HG02884 (cell line): ENCODE measurements around the gene CTNNA1.

Experiments
- ATAC-seq: cut with Tn5 transposase; IDR thresholded peaks from one replicate; pipeline ENCODE4 v1.9.1; 2021; ENCODE audit warnings: mild to moderate bottlenecking, moderate library complexity; ENCODE audit not compliant: unreplicated experiment

Gene CTNNA1

DNA sequence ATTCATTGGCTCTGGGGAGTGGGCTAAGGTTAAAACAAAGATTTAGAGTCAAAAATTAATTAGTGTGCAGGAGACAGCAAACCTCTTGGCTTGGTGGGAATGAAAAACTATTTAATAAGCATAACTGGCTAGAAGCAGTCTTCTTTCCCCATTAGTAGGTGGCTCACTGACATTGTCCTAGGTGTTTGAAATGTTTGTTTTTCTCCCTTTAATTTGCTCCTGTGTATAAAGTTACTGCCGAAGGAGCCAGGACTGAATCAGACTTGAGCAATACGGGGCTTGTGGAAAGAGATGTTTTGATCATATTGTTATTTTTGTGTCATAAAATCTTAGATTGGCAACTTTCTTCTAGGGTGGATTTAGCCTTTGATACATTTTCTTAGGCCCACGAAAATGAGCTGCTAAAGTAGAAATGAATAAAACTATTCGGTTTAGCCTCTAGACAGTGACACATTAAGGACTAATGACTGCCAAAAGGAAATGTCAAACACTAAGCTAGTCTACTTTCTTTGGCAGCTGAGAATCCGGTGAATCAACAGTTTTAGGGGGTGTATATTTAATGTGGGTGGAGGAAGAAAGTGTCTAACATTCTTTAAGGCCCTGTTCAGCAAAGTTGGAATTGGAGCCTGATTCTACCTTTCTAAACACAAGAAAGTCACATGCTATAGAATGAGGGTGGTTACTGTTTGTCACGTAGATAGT lies 91.7 kb downstream of the CTNNA1 start:
- ATAC-seq = no peak

DNA sequence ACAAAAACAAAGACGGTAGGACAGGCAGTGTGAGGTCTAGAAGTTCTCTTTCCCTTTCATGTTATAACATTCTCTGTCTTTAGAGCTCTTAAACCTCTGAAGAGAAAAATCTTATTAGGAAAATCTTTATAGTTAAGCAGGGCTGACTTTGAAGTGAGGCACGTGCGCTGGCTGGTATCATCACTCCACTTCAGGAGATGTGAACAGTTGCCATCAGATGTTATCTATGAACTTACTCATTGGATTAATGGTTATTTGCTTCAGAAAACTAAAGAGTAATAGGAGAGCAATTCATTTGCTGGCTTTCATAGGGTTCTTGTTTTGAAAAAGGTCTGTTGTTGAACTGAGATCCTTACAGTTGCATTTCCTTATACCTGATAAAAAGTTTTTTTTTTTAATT lies 96.2 kb downstream of the CTNNA1 start:
- no peak for ATAC-seq

DNA sequence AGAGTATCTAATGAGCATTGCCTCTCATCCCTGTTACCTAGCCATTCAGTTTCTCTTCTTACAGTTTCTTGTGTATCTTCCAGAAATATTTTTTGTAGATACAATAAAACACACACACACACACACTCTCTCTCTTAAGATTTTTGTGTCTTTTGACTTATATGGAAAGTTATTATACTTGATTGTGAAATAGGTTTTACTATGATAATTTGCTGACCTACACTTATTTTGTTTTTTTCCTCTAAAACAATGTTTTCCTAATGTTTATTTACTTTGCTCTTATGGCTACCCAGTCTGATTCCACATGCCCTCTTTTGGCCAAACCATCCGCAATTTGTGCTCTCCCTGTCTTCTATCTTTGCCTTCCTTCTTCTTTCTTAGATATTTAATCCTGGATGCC lies 96.7 kb downstream of the CTNNA1 start:
- ATAC-seq = no peak

DNA sequence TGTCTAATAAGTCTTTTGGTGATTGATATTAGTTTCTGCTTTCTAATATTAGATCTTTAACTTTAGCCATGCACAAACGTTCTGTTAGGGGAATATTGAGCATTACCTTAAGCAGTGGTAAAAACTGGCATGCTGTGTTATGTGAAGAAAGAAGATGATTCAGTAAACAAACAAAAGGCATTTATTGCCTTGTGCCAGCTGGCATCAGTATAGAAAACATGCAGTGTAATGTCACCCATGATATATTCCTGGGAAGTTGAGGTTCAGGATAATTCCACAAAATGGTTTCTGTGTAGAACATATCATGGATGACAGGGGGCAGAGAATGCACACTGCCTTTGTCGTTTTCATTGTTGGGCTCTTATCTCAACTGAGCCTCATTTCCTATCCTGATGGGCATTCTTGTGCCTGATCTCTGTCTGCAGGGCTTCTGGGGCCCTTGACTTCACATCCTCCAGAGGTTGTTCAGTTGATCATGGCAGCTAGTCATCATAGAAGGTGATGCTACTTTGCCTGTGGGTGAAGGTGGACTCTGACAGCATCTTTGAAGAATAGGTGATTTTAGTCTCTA lies 97.7 kb downstream of the CTNNA1 start:
- no peak for ATAC-seq

DNA sequence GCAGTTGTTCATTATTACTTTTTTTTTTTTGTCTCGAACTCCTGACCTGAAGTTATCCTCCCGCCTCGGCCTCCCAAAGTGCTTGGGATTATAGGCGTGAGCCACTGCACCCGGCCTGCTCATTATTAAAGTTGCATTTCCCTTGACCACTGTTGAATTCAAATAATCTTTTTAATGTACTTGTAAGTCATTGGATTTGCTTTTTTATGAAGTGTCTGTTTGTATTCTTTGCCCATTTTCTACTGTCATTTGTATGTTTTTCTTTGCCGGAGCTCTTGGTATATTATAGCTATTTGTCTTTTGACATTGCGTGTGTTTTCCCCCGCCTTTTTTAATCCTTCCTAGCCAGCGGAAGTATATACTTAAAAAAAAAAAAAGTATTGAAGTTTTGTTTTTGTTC lies 99.9 kb downstream of the CTNNA1 start:
- no peak for ATAC-seq

DNA sequence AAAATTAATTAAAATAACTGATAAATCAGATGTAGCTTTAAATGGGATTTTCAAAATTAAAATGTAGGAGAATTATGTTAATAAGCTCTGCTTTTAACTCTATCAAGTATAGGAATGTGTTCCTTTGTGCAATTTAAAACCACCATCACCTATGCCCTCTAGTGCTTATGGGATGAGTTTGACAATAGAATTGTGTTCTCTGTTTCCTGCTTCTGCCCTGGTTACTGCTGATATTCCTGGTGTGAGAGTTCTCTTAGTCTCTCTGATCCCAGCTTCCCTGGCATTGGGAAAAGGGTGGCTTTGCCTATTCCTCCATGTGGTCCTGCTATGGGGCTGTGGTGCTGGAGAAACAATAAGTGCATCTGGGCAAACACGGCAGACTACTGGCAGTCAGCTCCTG lies 113.8 kb downstream of the CTNNA1 start:
- no peak for ATAC-seq

DNA sequence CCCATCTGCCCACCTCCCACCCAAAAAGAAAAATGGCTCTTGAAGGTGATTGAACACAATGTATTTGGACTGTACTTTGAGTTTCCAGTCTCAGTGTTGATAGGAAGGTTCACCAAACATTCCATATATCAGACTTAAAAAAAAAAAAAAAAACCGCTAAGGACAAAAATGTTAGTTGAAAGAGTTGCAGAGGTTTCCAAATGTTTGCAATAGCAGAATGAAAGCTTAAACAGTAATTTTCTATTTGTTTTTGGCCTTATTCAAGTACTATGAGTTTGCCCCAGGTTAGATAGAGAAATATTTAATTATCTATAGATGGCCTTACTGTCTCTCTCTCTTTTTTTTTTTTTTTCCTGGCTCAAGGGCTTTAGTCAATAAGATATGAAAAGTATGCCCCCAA lies 115.8 kb downstream of the CTNNA1 start:
- ATAC-seq = no peak

DNA sequence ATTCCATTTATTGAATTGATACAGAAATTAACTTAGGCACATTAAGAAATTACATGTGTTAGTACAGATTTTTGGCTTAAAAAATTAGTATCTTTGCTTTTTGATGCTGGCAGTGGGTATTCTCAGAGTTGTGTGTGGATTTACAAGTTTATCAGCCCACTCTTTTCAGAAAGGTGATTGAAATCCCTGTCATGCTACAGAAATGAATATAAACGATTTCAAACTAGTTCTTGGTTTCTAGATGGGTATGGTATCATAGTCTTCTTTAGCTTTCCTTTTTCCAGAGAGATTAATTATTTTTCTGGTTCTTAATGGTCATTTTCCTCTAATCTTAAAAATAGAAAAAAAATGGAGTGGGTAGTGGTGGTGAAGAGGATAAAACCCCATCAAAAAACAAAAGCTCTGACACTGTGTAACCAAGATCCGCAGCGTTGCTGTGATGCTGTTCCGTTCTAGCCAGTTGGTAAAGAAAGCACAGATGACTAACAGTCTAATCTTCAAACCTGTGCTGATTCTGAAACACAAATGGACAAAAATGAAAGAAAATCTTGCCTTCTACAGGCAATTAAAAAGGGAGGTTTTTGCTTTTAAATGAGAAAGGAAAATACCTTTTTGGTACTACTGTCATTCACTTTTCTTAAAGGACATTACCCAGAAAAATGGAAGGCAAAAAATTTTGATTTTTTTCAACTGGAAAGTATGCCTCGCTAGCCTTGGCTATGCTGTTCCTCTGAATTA lies 116.7 kb downstream of the CTNNA1 start:
- no peak for ATAC-seq

DNA sequence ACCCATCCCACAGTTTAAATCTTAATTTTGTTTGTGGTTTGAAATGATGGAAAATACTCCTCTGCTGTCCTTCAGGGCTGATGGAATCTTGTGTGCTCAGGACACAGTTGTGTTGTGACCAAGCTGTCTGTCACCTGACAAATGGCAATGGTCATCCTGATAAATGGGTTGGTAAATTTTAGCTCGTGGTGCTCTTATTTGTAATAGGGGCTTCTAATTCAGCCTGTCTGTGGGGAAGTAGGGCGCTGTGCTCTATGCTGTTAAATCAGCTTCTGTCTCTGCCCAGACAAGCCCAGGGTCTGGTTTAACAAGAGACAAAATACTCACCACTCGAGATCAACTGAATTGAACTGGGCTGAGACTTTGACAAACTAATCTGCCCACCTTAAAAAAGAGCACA lies 117.4 kb downstream of the CTNNA1 start:
- ATAC-seq = no peak

DNA sequence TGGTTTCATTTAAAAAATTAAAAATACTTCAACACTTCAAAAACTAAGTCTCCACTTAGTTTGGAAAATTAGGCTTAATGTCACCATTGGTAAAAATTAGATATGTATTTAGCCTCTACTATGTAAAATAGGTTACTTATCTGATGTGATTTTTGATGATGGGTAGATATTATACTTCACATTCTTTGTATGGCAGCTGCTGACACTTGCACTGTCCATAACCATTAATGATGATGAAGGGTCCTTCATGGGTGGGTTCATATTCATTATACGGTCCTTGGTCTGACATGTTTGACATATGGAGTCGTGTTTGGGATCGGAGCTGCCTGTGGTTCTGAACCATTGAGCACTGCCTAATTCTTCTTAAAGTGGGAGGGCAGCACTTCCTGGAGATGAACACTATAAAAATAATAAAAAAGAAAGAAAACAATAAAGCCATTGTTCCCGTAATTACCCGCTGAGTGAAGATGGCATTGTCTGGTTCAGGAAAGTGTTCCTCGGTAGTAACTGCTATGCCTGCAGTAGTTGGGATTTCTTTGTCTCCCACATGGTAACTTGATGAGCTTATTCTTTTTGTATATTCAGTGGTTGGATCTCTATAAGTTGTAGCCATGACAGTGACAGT lies 119.7 kb downstream of the CTNNA1 start:
- ATAC-seq = no peak

DNA sequence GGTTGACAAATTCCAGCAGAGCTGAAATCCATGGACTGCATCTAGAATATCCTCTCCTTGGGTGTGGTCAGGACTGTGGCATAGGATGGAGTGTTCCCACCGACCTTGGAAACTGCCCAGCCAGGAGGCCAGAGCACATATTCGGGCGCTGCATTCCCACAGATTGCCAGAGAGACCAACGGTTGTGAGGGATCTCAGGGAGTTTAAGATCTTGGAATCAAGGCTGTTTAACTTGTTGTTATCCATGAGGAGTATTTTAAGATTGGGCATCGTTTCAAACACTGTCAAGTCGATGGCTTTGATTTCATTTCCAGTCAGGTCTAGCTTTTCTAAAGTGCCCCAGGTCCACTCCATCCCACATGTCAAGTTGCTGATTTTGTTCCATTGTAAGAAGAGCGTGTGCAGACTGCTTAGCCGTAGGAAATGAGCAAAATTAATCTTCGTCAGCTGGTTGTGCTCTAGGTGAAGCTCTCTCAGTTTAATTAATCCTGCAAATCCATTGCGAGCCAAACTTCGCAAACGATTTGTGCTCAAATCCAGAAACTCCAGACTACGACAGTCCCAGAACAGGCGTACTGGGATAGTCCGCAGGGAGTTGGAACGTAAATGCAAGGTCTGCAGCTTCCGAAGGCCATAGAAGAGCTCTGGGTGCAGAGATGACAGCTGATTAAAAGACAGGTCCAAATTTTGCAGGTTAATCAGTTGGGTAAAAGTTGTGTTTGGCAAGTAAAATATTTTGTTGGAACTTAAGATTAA lies 120.4 kb downstream of the CTNNA1 start:
- no peak for ATAC-seq

DNA sequence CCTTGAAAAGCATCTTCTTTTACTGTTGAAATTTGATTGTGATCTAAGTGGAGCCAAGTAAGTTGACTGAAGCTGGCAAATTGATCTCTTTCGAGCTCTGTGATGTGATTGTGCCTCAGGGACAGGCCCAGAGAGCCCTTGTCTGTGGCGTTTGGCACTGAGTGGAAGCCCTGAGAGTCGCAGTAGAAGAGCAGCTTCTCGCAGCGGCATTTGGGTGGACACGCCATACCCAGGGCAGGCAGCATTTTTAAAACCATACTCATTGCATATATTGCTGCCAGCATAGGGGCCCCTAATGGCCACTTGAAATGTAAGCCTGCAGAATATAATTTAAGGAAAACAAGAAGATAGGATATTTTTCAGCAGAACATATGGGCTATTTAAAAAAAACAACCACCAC lies 121.0 kb downstream of the CTNNA1 start:
- no peak for ATAC-seq

DNA sequence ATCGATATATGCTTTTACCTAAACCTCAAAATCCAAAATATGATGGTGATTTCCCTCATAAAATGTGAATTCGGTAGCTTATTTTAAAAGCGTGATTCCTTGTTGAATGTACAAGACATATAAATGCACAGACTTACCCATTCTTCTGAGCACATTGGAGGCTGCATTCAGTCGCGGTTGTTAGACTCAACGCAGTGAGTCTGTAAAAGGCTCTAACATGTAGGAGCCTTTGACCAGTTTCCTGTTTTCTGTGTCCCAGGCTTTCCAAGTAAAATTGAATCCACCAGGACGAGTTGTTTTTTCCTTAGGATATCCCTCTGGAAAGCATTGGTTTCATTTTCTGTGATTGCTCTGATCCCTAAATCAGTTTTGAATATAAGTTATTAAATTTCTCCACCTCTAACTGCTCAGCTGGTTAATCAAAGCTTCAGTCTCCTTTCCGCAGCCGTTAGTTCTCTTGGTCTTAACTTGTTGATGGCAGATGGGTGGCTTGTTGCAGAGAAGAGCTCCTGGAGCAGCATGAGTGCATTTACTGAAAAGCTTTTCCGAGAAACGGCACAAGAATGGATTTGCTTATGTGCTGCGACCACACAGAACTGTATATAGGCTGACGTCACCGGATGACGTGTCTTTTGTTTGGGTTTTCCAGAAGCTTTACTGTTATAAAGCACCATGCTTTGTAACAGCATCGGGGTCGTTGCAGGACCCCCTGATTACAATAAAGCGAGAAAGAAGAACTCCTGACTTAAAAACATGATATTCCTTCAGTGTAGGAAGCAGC lies 121.7 kb downstream of the CTNNA1 start, which contains the start of gene LRRTM2:
LRRTM2 (minus strand) TSS at position 565 of the 781 bp plus-strand sequence; CDS start at position 141, 424 bp downstream.
- no peak for ATAC-seq

DNA sequence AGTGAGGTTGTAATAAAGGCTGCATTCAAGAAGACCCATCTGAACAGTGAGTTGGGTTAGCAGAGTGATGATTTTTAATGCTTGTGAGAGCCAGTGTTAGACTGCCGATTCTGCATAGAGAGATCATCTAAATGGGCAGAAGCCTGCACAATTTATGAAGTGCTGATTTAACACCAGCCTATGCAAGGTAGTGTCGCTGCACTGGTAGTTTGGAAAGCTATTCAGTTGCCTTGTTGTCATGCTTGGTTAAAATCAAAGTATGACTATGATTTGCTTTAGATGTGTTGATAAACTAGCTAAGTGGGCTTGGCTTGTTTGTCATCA lies 122.3 kb downstream of the CTNNA1 start:
- no peak for ATAC-seq

DNA sequence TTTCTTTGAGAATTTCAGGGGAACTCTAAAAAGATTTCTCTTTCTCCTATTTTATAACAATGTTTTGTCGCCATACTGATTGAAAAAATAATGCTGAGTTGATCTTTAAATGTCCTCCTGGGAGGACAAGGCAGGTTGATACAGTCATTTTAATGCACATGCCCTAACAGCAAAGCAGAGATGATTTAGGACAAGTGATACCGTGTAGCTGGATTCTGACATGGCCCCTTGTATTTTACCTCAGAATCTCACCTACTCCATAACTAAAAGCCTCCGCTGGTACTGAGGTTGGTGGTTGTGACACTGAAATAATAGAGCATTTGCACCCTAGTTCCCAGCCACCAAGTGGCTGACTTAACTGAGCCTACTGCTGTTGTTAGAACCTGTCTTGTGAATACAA lies 122.7 kb downstream of the CTNNA1 start:
- ATAC-seq = no peak

DNA sequence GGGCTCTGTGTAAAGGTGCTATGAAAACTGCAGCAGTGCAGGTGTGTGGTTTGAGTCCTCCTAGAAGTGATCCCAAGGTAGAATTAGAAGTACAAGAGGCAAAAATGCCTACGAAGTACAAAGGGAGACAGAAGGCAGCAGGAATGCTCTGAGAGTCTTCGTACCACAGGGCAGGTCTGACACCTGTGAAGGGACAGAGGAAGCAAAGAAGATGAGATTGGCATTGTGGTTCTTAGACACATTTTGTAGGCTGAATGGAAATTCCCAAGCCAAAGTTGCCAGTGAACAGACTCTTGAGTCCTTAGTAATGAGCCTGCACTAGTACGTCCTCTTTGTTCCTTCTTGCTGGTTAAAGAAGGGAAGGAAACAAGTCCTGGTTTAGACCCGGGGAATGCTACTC lies 123.6 kb downstream of the CTNNA1 start:
- no peak for ATAC-seq

DNA sequence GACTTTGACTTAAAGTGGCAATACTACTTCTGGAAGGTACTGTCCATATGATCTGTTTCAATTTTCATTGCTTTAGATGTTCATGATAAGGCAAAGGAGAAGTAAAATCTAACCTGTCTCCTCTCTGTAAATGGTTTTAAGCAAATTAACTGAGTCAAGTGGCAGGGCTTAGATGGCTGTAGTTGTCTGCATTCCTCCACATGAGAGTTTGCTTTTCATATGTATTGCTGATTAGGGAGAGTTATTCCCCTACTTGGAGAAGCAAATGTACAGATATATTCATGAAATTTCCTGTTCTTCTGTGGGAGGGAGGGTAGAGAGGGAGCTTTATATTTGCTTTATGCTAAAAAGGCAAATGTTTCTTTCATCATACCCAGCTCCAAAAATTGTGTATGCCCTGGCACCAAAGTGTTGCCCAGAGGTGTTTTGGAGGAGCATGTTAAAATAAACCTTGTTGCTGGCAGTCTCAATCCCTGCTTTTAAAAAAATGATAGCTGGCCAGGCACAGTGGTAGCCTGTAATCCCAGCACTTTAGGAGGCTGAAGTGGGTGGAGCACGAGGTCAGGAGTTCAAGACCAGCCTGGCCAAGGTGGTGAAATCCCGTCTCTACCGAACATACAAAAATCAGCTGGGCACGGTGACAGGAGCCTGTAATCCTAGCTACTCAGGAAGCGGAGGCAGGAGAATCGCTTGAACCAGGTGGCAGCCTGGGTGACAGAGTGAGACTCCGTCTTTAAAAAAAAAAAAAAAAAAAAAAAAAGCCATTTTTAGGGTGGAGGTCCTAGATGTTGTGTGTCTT lies 125.4 kb downstream of the CTNNA1 start:
- no peak for ATAC-seq

DNA sequence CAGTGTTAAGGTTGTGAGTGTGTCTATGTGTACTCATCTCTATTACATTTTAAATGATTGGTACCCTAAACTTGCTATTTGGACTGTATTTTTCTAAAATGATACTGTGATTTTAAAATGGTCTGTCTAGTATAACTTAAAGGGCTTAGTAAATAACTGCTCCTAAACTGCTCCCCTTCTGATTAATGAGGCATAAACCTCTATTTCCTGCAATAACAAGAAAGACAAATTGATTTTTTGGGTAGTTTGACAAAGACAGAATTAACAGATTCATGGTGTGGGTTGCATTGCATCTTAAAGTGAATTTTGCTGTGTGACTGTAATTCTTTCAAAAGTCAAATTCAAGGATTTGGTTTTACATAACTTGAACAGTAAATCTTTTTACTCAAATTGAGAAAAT lies 130.0 kb downstream of the CTNNA1 start:
- ATAC-seq = no peak

DNA sequence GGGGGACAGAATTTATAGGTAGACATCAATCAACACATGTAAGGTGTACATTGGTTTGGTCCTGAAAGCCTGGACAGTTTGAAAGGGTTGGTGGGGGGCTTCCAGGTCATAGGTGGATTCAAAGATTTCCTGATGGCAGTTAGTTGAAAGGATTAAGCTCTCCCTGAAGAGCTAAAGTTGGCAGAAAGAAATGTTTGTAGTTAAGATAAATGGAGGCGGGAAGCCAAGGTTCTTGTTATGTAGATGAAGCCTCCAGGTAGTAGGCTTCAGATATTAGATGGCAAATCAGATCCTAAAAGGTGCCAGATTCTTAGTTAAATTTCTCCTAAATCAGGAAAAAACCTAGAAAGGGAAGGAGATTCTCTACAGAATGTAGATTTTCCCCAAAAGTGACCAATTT lies 130.9 kb downstream of the CTNNA1 start:
- ATAC-seq = no peak

DNA sequence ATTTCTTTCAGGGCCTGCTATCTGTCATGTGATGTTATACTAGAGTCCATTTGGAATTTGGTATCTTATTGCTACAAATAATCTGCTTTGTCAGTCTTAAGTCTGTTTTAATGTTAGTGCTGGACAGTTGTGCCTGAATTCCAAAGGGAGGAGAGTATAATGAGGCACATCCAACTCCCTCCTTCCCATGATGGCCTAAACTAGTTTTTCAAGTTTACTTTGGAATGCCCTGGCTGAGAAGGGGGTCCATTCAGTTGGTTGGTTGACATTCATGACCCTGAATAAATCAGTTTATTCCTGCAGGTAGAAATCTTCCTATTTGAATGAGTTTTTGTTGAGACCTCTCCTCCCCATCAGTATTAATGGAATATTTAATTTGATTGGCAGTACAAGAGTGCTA lies 131.3 kb downstream of the CTNNA1 start:
- ATAC-seq = no peak
